SK-N-SH (cell line): Measurements from ENCODE around the gene GATA3. TPM values are rescaled to one million over a fixed set of nuclear protein-coding genes. Genes with fewer than 3 reads are reported as not detected.

Experiments used
- polyA plus RNA-seq, 3 experiments: library from polyadenylated mRNA; depleted of rRNA; stranded (reverse); fragments of >200 nt; gene quantifications; 2 replicates each; pipeline ENCODE4 v1.2.3, GENCODE V29; 2012

GATA3 gene
- polyA plus RNA-seq, 1 of the 3 experiments (the other 2 are of a cell fraction): 14.3 TPM

Other genes with a start within 250 kb of the GATA3 start
- 1.7 and 2.4 TPM in 2 replicates for gene TAF3, start 236.2 kb upstream of the GATA3 start, polyA plus RNA-seq (2012; rRNA removed)